ENCODE measurements around the gene MACROD1.

DNA sequence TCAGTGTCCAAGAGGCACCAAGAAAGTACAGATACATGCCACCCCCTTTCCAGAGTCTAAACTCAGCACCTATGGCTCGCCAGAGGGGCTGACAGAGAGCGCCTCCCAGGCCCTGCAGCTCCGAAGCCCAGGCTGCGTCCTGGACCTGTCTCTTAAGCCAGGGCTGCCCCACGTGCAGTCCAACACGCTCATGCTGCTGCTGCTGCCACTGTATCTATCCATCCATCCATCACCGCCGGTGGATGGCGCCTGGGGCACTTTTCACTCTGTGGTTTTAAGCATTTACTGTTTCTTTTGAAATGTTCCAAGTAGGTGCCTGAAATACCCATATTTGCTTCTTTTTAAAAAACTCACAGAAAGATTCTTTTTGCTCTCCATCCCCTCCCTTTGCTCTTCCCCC is 41.8 kb downstream of the MACROD1 start:
- TF ChIP-seq, protein P1, sequence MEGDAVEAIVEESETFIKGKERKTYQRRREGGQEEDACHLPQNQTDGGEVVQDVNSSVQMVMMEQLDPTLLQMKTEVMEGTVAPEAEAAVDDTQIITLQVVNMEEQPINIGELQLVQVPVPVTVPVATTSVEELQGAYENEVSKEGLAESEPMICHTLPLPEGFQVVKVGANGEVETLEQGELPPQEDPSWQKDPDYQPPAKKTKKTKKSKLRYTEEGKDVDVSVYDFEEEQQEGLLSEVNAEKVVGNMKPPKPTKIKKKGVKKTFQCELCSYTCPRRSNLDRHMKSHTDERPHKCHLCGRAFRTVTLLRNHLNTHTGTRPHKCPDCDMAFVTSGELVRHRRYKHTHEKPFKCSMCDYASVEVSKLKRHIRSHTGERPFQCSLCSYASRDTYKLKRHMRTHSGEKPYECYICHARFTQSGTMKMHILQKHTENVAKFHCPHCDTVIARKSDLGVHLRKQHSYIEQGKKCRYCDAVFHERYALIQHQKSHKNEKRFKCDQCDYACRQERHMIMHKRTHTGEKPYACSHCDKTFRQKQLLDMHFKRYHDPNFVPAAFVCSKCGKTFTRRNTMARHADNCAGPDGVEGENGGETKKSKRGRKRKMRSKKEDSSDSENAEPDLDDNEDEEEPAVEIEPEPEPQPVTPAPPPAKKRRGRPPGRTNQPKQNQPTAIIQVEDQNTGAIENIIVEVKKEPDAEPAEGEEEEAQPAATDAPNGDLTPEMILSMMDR (IDR thresholded peaks at IDR 0.05), result no peak
- TF ChIP-seq POLR2A (IDR thresholded peaks at IDR 0.05), result no peak
